GM06990 (cell line): Measurements from ENCODE around the gene DENND10.

Experiments
- DNase-seq: peaks from one replicate; pipeline ENCODE4 v3.0.0-alpha.2; 2011; ENCODE audit not compliant: insufficient read length; ENCODE audit errors: extremely low read depth
- H3K27me3 ChIP-seq: replicated peaks from 2 replicates; pipeline ENCODE4 v1.6.0; 2011; ENCODE audit warnings: low read length; ENCODE audit not compliant: control insufficient read depth, insufficient read depth
- H3K36me3 ChIP-seq: 2 replicates; pipeline ENCODE4 v1.5.1; 2011; ENCODE audit warnings: low read length; ENCODE audit not compliant: control insufficient read depth, insufficient read depth
- H3K4me3 ChIP-seq: replicated peaks from 2 replicates; pipeline ENCODE4 v1.5.1; 2011; ENCODE audit warnings: low read depth, mild to moderate bottlenecking, control low read depth, low read length
- TF ChIP-seq, protein P1 (sequence below): IDR thresholded peaks from 2 replicates; pipeline ENCODE4 v1.5.1; 2011; ENCODE audit warnings: low read length, control low read depth, mild to moderate bottlenecking, inconsistent platforms; ENCODE audit not compliant: insufficient read depth, poor library complexity, severe bottlenecking

DENND10 gene

DNA sequence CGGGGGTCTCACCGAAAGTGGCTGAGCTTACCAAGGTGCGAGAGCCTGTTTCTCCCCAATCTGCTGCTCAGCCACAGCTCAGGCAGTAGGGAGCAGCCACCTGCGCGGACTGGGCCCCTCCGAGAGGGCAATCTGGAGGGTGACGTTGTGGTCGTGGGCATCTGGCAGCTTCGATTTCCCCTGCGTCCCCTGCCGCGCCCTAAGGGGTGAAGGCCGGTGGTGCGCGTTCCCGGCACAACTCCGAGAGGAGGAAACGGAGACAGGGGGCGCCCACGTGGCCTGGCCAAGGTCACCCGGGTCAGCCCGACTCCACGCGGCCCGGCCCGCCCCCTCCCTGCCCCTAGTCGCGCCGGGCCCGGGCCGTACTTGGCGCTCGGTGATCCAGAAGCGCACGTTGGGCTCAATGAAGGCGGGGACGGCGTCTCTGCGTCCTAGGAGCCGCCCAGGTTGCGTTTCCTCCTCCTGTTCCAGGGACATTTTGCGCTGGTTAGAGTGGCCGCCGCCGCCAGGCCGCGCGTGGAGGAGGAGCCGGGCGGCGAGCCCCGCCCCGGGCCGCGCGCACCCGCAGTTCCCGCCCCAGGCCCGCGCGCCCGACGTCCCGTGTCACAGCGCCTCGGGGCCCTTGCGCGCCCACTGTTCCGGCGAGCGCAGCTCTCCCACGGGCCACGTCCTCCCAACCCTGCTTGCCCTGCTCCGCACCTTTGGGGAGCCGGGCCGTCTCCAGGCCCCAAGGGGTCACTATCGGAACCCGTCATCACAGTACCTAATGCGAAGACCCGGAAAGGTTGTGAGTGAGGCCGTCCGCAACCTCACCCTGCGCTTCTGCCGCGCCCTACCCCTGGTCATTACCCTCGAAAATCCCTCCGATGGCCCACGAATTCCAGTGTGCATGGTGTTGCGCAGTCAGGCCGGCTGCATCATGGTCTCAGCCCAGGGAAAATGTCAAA is 61.5 kb downstream of the DENND10 start, which contains the start of gene SFXN4:
Gene SFXN4, minus strand, starts transcription at position 544 of the 947 bp plus-strand sequence. Its CDS starts 67 bp downstream, at position 477.
- no peaks in the 10 kb centered on the region for H3K27me3 ChIP-seq

DNA sequence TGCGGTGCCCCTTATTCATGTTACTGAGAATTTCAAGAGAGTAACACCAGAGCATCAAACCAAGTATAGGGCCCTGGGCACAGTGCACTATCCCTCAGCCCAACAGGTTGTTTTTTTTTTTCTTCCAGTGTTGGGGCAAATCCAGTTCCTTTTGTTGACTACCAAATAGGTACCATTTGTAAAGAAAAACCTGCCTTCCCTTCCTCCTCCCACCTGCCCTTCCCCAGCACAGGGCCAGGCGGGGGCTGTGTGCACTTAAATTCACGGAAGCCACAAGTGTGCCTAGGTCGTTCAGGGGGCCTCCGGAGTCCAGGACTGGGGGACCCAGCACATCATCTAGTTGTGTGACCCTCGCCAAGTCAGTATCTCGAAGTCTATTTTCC is 62.2 kb downstream of the DENND10 start:
- peaks cover 10% of the 10 kb centered on the region for H3K36me3 ChIP-seq
- H3K4me3 ChIP-seq, result peak overlapping the region; percentile 93
- TF ChIP-seq, protein P1, sequence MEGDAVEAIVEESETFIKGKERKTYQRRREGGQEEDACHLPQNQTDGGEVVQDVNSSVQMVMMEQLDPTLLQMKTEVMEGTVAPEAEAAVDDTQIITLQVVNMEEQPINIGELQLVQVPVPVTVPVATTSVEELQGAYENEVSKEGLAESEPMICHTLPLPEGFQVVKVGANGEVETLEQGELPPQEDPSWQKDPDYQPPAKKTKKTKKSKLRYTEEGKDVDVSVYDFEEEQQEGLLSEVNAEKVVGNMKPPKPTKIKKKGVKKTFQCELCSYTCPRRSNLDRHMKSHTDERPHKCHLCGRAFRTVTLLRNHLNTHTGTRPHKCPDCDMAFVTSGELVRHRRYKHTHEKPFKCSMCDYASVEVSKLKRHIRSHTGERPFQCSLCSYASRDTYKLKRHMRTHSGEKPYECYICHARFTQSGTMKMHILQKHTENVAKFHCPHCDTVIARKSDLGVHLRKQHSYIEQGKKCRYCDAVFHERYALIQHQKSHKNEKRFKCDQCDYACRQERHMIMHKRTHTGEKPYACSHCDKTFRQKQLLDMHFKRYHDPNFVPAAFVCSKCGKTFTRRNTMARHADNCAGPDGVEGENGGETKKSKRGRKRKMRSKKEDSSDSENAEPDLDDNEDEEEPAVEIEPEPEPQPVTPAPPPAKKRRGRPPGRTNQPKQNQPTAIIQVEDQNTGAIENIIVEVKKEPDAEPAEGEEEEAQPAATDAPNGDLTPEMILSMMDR, result no peak
- H3K27me3 ChIP-seq, result no peaks in the 10 kb centered on the region
- DNase-seq, result no peak

More for the DNA sequence above, 61.5 kb downstream of the DENND10 start, which contains the start of gene SFXN4:
- Histone ChIP-seq H3K4me3 (peak within 1 kb of the TSS; percentile 93), H3K36me3 (peaks cover 10% of the 10 kb centered on the region)
- peak; percentile 88 for DNase-seq
- TF ChIP-seq, protein P1, result peak; percentile 19

DNA sequence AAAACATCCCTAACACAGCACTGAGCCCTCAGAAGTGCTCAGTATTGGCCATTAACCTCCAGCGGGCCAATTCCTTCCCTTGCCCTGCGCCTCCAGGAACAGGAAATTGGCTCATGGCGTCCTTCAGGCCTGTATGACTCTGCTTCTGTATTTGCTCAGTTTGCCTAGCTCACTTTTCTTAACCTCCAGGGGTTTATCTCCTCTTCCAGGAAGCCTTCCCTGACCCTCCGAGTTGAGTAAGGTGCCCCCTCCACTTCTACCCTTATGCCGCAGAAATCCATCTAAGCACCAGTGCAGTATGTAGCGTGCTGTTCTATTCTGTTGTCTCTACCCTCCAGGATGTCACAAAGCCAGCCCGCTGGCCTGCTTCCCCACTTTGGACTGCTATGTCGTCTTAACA is 62.7 kb downstream of the DENND10 start:
- TF ChIP-seq, protein P1, result no peak
- H3K4me3 ChIP-seq, result no peak overlapping the region
- no peak for DNase-seq
- peaks cover 13% of the 10 kb centered on the region for H3K36me3 ChIP-seq
- no peaks in the 10 kb centered on the region for H3K27me3 ChIP-seq

DNA sequence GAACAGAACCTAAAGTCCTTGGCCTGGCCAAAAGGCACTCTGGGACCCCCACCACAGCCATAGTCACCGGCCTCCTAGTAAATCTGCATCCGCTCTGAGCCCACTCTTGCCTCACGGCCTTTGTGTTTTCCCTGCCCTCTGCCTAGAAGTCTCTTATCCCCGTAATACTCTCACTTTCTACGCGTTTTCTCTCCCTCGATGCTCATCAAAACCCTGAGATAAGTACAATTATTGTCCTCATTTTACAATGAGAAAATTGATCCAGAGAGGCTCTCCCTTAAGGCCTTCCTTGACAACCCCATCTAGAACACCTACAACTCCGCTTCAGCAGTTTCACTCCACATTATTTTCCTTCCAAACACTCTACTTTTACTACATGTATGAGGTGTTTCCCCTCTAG is 63.1 kb downstream of the DENND10 start:
- no peaks in the 10 kb centered on the region for H3K27me3 ChIP-seq
- no peak for DNase-seq
- peaks cover 16% of the 10 kb centered on the region for H3K36me3 ChIP-seq
- no peak overlapping the region for H3K4me3 ChIP-seq
- TF ChIP-seq, protein P1, result no peak

DNA sequence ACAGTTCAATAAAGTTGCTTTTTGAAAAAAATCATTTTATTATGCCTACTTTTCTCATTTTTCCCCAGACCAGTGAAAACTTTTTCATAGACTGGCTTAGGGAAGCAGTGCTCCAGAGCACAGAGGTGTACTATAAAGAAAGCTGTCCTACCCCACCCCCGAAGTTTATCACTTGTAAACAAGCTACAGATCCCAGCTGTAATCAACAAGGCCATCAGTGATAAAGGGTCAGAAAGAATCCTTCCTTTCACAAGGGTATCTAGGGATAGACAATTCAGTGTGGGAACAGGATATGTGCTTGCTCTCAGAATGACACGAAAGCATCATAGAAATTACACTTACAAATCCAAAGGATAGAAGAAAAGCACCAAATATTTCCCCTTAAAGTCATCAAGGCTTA is 70.2 kb downstream of the DENND10 start:
- H3K4me3 ChIP-seq, result no peak overlapping the region
- TF ChIP-seq, protein P1, result no peak
- no peaks in the 10 kb centered on the region for H3K27me3 ChIP-seq
- peaks cover 22% of the 10 kb centered on the region for H3K36me3 ChIP-seq
- DNase-seq, result no peak

DNA sequence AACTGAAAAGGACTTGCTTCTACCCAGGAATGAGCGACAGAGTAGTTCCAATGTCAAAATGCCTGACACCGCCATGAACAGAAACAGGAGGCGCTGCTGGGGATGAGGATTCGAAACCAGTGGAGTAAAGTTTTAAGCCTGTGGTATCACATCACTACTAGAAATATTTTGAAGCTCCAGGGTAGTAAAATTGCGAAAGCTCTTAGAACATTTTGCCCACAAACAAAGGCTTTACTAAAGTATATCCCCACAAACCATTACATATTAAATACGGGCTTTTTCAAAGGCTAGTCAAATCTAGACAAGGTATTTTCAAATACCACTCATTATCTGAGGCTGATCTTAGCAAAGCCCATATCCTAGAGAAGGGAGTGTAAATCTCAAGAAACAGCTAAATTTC is 72.3 kb downstream of the DENND10 start:
- H3K27me3 ChIP-seq, result no peaks in the 10 kb centered on the region
- H3K36me3 ChIP-seq, result peaks cover 15% of the 10 kb centered on the region
- H3K4me3 ChIP-seq, result no peak overlapping the region
- TF ChIP-seq, protein P1, result no peak
- DNase-seq, result no peak
